GM21515 (cell line): ENCODE measurements around the gene TOR1B.

ENCODE experiments used
- ATAC-seq: cut with Tn5 transposase; IDR thresholded peaks from one replicate; pipeline ENCODE4 v1.9.1; 2021; ENCODE audit not compliant: unreplicated experiment

The TOR1B gene

DNA sequence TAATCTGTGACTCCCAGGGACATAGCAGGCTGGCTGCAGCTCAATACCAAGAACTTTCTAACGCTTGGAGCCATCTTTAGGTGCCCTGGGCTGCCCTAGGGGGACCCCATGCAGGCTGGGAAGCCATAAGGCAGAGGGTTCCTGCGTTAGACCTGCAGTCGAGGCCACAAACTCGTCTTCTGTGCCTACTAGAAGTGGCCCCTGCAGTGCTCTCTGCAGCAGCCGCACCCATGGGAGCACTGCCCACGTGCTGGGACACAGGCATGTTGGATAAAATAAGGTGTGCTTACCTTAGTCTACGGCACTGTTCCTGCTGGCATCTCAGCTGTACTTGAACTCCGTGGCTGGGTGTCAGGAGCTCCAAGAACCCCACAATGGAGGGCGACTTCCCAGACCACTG, 9.4 kb downstream of the TOR1B start:
- ATAC-seq, result no peak

DNA sequence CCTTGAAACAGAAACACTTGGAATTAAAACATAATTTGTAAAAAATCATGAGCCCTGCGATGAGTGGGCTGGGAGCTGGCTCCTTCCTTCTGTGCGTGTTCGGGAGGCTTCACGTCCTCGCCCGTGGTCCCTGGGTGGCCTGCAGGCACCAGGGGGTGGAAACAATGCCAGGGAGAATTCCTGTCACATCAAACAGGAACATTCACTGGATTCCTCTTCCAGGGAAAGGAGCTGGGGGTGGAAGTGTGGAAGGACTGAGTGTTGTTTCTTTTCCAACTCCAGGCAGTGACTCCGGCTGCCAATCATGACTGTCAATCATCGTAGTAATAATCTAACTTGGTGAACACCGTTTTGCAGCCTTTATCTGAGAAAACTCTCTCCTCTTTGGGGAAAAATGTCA, 10.7 kb downstream of the TOR1B start:
- ATAC-seq, result no peak

DNA sequence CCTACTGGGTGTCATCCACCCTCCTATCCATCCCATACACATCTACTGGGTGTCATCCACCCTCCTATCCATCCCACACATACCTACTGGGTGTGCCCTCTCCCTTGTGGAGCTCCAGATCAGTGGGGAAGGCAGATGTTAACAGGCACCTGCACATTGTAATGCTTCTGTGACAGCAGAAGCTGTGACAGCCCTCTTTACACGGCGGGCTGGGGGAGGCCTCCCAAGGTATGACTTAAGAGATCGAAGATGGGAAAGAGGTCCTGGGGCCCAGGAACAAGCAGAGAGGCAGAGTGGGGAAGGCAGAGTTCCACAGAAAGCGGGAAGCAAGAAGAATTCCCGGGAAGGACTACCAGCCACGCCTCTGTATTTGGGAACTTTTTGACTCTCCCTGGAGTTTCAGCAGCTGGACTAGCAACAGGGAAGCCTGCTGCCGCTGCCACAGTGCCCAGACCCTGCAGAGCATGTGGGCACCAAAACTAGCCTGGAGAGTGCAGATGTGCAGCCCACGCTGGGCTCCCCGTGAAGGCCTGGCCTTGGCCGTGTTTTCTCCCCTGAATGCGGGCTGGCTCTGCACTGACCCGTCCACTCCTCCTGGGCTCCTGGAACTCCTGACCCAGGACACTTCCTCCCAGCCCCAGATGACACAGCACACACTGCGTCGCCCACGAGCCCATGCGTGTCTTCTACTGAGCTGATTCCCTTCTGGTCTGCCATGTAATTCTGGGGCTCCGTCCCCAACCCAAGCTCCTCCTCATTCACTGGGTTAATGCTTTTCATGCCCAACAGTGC, 11.6 kb downstream of the TOR1B start:
- ATAC-seq, result no peak

DNA sequence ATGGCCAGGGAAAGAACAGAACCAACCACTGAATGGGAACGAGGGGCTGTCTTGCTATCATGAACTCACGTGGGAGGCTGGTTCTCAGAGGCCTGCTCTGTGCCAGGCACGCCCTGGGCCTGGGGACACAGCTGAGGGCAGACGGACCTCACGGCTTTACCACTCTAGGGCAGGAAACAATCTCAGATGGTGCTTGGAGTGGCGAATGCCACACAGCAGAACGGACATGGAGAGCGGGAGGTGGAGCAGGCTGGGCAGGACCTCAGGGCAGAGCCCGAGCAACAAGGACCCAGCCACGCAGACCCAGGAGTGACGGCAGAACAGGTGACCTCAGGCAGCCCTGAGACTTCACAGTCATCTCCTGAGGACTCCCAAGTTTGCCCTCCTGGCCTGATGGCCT, 12.3 kb downstream of the TOR1B start:
- ATAC-seq, result no peak

DNA sequence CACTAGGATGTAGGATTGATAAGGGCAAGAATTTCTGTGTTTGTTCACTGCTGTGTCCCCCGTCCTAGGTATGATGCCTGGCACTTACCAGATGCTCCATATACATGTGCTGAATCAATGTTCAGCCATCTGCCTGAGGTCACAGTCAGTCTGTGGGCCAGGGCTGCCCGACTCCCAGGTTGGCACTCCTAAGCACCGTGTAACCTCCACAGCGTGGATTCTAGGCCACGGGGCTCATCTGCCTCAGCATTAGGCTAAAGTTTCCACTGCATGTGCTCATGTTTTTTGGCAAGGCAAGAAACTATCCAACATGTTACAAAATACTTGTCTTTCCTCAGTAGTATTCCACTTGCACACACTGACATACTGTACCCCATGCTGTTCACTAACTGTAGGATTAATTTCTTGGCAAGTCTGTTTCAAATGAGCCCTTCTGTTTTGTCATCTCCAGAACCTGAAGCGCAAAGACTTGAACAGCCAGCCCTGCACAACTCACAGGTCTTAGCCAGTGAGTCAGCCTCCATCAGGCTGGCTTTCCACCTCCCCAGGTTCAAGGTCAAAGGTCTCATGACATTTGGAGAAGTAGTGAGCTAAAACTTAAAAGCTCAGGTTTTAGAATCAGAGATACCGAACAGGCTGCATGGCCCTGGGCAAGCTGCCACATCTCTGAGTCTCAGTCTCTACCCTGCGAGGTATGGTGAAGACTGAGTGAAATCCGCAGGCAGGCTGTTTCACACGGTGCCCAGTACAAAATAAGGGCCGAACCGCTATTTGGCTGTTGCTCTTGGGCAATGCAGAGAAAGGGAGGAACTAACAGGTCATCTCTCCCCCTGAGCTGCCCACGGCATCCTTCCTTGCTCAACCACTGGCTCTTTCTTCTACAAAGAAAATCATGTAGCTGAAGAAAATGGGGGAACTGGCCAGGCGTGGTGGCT, 13.8 kb downstream of the TOR1B start:
- ATAC-seq, result no peak

DNA sequence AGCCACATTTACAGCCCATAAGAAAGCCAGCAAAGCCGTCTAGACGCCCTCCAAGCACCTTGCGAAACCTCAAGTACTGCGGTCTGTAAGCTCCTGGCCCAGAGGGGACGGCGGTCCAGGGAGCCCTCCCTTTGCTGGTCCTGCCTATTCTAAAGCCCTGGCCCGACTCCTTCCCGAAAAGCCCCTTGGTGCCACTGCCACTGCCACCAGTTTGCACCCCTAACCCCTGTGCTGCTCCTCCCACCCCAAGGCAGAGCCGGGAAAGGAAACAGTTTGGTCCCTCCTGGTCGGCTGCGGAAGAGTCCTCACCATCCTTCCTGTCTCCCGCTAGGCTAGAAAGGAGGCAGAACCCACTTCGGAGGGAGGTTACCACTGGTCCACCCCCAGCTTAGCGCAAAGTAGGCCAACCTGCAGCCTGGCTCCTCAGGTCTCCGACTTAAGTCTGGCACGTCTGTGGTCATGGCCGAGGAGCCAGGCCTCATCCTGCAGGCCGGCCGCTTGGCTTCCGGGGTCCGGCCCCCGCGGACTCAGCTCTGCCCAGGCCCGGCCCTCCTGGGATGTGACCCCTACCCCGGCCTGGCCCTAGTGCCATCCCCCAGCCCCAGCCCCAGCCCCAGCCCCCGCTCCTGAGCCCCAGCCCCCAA, 20.0 kb downstream of the TOR1B start:
- ATAC-seq, result no peak

DNA sequence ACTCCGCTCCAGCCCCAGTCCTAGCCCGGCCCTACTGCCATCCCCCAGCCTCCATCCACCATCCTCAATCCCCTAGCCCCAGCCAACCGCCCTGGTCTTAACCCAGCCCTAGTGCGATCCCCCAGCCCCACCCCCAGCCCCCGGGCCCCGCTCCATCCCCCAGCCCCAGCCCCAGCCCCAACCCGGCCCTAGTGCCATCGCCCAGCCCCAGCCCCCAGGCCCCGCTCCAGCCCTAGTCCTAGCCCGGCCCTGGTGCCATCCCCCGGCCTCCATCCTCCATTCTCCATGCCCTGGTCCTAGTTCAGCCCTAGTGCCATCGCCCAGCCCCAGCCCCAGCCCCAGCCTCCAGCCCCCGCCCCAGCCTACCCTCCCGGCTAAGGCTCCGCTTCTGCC, 20.6 kb downstream of the TOR1B start:
- ATAC-seq, result no peak

DNA sequence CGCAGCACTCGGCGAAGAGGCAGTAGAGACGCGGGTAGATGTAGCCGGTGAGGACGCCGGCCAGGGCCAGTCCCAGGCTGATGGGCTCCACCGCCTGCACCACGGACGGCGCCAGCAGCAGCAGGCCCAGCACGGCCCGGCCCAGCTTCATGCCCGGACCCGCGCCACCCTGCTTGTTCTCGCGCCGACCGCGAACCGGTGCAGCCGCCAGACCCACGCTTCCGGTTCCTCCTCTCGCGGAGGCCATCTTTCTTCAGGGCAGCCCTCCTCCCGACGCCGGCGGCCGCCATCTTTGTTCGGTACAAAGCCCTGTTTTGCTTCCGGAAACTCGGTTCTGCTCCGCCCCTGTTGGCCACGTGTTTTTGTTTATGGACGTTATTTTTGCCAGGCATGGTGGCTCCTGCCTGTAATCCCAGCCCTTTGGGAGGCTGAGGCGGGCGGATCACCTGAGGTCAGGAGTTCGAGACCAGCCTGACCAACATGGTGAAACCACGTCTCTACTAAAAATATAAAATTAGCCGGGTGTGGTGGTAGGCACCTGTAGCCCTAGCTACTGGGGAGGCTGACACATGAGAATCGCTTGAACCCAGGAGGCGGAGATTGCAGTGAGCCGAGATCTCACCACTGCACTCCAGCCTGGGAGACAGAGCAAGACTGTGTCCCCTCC, 21.1 kb downstream of the TOR1B start, which contains the start of gene TOR1A:
Gene TOR1A, minus strand, starts transcription at position 202 of the 667 bp plus-strand sequence. Its CDS starts 51 bp downstream, at position 151.
- peak; percentile 82 for ATAC-seq

DNA sequence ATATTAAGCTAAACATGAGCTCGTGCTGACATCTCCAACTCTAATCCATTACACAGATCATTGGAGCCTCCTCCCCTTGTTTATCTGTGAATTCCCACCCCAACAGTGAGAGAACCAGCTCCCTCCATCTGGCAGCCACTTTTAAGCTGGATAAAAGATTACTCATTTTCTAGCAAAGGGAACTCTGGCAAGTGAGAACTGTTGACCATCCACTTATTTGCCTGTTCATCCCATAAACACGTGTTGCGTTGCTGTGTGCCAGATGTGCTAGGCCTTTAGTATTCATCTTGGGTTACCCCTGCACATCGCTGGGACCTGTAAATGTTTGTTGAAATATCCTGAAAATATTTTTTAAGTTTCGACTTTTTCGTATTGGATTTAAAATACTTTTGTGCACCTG, 23.4 kb downstream of the TOR1B start:
- no peak for ATAC-seq

DNA sequence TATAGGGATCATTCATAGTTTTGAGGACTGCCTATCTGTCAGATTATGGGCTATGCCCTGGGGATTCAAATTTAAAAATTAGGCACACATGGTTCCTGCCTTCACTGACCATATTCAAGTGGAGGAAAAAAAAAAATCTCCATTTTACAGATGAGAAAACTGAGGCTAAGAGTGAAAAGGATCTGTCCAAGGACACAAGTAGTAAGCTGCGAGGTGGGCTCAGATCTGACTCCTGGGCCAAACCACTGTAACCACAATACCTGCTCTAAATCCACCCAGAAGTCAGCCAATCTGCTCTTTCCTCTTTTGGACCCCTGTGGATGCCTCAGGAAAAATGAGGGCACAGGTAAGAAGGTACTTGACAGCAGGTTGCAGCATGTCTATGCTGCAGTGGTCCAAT, 23.8 kb downstream of the TOR1B start:
- ATAC-seq, result no peak

DNA sequence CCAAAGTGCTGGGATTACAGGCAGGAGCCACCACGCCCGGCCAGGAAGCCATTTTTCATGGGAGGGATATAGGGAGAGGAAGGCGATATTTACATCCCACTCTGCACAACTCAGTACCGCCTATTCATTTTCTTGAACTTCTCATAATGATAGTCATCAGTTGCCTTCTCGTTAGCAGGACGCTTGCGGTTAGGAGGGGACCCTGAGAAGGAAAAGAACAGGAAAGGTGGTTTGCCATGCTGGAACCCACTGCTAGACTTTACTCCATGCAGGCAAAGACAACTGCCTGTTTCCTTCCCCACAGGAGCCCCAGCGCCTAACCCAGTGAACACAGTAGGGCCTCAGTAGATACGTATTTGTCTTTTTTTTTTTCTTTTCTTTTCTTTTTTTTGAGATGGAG, 25.1 kb downstream of the TOR1B start:
- no peak for ATAC-seq

DNA sequence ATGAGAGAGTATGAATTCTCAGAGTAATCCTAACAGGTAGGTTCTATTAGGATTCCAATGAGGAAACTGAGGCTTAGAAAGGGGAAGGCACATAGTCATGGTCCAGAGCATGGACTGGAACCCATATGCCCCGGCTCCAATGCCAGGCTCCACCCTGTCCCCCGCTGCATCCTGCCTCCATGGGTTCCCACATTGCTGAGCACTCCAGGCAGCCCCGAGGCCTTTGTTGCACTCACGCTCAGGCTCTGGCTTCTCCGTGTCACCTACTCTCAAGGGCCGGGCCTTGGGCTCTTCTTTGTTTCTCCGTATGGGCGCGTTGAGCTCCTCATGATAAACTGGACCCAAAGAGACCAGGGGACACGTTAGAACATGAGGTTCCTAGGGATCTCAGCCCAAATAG, 26.0 kb downstream of the TOR1B start:
- no peak for ATAC-seq

DNA sequence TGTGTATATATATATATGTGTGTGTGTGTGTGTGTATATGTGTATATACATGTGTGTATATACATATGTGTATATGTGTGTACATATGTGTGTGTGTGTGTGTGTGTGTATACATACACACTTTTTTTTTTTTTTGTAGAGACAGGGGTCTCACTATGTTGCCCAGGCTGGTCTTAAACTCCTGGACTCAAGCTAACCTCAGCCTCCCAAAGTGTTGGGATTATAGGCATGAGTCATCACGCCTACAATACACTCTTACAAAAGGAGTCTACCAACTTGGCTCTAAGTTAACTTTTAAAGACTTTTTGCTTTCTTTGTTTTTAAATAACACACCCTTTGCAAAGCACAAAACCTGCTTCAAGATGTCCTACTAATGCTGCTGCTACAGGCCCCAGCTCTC, 30.0 kb downstream of the TOR1B start:
- ATAC-seq, result no peak

DNA sequence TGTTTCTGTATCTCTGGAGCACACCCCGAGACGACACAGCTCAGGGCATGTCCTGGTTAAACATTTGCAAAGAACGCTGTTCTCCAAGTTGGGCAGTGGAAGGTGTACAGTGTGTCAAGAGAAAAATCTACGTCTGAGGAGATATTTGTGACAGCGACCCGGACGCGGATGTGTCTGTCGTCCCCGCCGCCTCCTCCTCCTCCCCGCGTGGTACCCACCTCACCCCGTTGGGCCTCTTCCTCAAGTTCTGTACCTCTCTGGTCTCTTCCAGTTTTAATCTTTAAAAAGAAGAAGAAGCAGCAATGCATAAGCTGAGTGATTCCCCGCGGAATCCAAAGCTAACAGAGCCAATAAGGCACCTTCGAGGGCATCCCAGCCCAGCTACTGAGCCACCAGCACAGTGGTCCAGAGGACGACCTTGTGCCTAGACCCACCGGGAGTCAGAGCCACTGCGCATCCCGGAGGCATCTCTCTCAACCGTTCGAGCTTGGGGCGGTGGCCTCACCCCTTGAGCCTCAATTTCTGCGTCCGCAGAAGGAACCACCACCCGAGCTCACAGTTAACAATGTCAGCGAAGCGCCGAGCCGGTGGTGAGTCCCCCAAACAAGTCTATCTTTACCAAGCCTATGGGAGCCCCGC, 31.6 kb downstream of the TOR1B start:
- peak; percentile 16 for ATAC-seq

DNA sequence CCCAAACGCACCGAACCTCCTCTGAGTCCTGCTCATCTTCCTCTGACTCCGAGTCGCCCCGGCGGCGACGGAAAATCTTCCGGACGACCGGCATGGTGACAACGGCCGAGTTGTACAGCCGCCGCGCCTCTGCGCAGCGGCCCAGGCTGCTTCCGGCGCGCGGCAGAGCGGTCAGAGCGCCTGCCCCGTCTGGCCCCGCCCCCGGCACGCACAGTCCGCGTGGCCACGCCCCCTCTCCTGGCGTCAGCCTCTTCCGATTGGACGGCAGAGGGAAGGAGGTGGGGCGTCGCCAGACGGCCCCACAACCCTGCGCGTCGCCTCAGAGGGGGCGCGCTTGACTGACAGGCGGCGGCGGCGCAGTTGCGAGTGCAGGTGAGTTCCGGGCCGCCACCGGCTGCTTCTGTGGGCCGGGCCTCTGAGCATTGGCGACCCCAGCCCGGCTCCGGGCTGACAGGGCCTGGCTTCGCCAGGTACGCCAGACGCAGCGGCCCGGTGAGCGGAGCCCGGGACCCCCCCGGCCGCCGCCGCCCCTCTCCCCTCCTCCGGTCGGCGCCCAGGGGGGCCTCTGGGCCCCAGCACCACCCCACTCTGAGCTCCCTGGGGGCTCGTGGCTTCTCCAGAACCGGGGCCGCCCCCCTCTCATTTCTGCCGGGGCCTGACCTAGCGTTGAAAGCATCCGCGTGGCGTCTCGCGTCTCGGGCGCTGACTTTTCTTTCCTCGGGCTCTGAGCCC, 32.3 kb downstream of the TOR1B start, which contains the start of the genes C9orf78 and USP20:
Gene C9orf78, minus strand, starts transcription at position 148 of the 732 bp plus-strand sequence. Its CDS starts 54 bp downstream, at position 94.
Gene USP20, plus strand, starts transcription at position 331 of the 732 bp plus-strand sequence. CDS start 17,098 bp downstream, outside the sequence.
- ATAC-seq, result peak; percentile 89

DNA sequence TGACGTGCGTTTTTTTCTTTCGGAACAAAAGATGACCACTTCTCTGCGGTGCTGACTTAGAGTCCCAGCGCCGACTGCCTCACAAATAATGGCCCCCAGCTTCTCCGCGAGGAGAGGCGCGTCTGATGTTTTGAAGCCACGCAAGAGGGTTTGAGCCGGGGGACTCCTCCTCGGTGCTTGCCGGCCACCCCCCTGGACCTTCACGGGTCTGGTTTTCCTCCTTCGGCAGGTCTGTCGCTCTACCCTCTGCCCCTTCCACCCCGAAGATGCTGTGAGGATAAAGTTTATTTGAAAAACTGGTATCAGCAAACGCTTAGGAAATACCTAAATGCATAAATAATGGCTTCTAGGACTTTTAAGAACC, 32.9 kb downstream of the TOR1B start:
- no peak for ATAC-seq

DNA sequence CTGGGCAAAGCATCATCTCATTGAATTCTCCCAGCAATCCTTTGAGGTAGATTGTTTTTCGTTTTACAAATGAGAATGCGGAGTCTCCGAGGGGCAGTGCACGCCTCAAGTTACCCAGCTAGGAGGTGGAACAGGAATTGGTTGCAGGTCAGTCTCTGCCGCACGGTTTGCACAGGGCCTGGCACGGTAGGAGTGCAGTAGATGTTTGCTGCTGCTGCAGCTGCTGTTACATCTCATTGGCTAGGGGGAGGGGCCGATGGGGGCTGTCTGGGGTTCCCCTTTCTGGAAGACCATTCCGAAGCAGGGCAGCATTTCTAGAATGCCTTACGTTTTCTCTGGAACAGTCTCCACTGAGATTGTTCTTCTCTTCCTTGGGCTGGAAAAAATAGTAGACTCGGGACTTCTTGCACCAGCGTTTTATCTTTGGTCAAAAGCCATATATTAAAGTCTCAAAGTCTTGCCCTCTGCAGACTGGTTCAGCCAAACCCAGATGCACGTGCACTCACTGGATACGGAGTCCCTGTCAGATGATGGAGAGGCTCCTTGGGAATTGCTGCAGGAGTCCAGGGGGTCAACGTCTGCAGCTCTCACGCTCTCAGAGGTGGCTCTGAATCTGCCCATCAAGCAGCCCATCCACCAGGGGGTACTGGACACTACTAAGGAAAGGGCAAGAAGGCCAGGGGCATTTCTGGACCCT, 33.5 kb downstream of the TOR1B start:
- ATAC-seq, result no peak

DNA sequence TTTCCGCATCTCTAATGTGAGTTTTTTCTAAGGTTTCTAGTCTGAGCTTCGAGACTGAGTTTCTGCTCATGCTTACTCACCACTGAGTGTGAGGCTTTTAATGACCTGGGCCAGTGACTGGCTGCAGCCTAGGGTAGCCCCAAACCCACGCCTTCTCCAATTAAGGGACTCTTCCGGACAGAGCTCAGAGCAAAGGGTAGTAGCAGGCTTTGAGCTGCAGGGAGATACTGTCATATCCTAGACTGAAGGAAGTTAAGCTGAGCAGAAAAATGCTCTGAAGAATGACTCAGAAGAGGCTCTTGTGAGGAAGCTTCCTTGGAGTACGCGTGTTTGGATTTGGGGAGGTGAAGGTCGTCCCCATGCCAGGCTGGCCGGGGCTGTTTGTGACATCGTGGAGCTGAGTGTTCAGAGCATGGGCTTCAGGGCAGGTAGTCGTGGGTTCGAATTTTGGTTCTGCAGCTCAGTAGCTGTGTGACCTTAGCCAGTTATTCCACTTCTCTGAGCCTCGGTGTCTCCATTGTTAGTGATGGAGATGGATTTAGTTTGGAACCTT, 35.8 kb downstream of the TOR1B start:
- ATAC-seq, result no peak
